ENCODE data around the gene ZNF491.

DNA sequence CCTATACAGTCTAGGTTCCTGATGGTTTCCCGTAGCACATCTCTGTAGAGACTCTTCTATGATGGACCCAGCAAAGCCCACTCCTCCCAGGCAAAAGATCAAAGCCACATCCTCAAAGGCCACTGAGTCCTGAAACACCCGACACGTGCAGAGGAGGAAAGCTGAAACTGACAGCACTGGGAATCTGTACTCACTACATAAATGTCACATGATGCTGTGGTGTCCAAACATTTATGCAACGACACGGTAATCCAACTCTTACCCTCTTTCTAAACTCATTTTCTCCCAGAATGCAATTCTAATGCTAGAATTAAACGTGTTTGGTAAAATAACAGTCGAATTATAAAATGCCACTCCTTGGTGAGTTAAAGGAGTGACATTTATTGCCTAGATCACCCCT is 38.5 kb upstream of the ZNF491 start:
- TF ChIP-seq ZNF274 (IDR thresholded peaks at IDR 0.05; ENCODE audit: low read depth, low read length) (no peak), SUZ12 (IDR thresholded peaks at IDR 0.05; ENCODE audit: extremely low read depth, insufficient read depth, insufficient read length) (no peak), YY1 (IDR thresholded peaks at IDR 0.05; ENCODE audit: insufficient read depth, insufficient read length) (no peak)
